Parathyroid adenoma (tissue), 2 donors: ENCODE measurements around the gene ACE.

ENCODE experiments used
- H2AFZ ChIP-seq: fragments of 300-600 bp; sonication (generic); one replicate; pipeline ENCODE4 v1.7.0; 2017; ENCODE audit warnings: antibody characterized with exemption, mild to moderate bottlenecking
- H3K27ac ChIP-seq: fragments of 300-600 bp; sonication (generic); one replicate; pipeline ENCODE4 v1.7.0; 2017
- H3K27me3 ChIP-seq: fragments of 300-600 bp; sonication (generic); one replicate; pipeline ENCODE4 v1.7.0; 2017; ENCODE audit warnings: low read length; ENCODE audit not compliant: control insufficient read depth, insufficient read depth
- H3K36me3 ChIP-seq: fragments of 300-600 bp; sonication (generic); one replicate; pipeline ENCODE4 v1.7.0; 2017; ENCODE audit warnings: low read length; ENCODE audit not compliant: control insufficient read depth, insufficient read depth
- H3K4me1 ChIP-seq: fragments of 300-600 bp; sonication (generic); one replicate; pipeline ENCODE4 v1.7.0; 2017; ENCODE audit warnings: control low read depth
- H3K4me2 ChIP-seq: fragments of 300-600 bp; sonication (generic); one replicate; pipeline ENCODE4 v1.7.0; 2017; ENCODE audit warnings: low read length
- H3K4me3 ChIP-seq: fragments of 300-600 bp; sonication (generic); one replicate; pipeline ENCODE4 v1.7.0; 2017; ENCODE audit warnings: low read depth, low read length
- H3K79me2 ChIP-seq: fragments of 300-600 bp; sonication (generic); one replicate; pipeline ENCODE4 v1.7.0; 2017; ENCODE audit warnings: control low read depth
- H3K9ac ChIP-seq: fragments of 300-600 bp; sonication (generic); one replicate; pipeline ENCODE4 v1.7.0; 2017; ENCODE audit warnings: mild to moderate bottlenecking
- H3K9me3 ChIP-seq: fragments of 300-600 bp; sonication (generic); one replicate; pipeline ENCODE4 v1.7.0; 2017; ENCODE audit warnings: low read length; ENCODE audit not compliant: control insufficient read depth
- TF ChIP-seq, protein P1 (sequence below): fragments of 300-600 bp; sonication (generic); IDR thresholded peaks from one replicate; pipeline ENCODE4 v1.7.0; 2017; ENCODE audit warnings: antibody characterized with exemption, mild to moderate bottlenecking
- donor health status: primary hyperparathyroidism.

Gene ACE

DNA sequence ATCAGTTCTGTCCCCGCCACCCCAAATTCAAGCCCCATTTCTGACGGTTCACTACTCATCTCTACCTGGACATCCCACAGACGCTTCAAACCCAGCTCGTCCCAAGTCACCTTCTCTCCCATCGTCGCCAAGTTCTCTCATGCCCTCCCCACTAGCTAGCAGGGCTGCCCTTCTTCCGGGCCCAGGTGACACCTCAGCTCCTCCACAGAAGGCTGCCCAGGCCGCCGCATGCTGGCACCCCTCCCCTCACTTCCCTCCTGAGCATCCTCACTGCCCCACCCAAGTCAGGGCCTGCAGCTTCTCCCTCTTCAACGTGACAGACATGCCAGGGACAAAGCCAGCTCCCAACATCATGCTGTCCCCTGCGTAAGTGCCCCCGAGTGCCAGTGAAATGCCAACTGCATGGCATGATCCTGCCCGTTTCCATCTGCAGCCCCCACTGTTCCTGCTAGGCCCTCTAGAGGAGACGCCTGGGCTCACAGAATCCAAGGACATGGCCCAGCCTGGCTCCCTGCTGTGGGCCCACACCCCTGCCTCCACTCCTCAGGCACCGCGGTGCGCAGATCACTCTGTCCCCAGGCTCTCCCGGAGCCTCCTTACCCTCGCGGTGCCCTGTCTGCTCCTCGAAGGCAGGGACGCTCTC is 36.6 kb upstream of the ACE start:
- TF ChIP-seq, protein P1, sequence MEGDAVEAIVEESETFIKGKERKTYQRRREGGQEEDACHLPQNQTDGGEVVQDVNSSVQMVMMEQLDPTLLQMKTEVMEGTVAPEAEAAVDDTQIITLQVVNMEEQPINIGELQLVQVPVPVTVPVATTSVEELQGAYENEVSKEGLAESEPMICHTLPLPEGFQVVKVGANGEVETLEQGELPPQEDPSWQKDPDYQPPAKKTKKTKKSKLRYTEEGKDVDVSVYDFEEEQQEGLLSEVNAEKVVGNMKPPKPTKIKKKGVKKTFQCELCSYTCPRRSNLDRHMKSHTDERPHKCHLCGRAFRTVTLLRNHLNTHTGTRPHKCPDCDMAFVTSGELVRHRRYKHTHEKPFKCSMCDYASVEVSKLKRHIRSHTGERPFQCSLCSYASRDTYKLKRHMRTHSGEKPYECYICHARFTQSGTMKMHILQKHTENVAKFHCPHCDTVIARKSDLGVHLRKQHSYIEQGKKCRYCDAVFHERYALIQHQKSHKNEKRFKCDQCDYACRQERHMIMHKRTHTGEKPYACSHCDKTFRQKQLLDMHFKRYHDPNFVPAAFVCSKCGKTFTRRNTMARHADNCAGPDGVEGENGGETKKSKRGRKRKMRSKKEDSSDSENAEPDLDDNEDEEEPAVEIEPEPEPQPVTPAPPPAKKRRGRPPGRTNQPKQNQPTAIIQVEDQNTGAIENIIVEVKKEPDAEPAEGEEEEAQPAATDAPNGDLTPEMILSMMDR = no peak
- Histone ChIP-seq H3K4me1 (peaks cover 87% of the 10 kb centered on the region), H3K9me3 (no peaks in the 10 kb centered on the region), H3K27ac (peak overlapping the region; percentile 98), H3K27me3 (no peaks in the 10 kb centered on the region), H3K4me2 (no peak overlapping the region), H2AFZ (no peak overlapping the region), H3K36me3 (no peaks in the 10 kb centered on the region), H3K4me3 (no peak overlapping the region), H3K79me2 (peaks cover 23% of the 10 kb centered on the region), H3K9ac (peak overlapping the region; percentile 49)

DNA sequence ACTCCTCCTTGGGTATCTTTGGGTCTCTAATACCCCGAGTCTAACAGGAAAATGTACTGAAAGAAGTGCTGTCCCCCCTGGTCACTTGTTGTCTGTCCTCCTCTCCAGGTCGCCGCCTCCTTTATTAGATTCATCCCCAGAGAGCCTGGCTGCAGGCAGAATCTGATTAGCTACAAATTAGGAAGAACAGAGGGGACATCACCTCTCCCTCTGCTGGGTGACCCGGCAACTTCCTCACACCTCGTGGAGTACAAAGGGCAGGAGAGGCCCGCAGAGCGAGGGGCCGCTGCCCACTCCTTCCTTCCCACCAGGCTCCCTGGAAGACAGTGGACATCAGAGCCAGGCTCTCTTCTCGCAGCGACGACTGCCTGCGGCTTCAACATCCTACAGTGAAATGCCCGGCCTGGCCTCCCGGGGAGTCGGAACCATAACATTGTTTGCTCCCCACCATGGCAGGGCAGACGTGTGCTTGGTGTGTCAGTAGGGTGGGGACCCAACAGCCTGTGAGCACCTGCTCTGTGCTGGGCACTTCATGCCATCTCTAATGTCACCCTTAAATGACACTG is 36.0 kb upstream of the ACE start:
- Histone ChIP-seq H3K9ac (peak overlapping the region; percentile 49), H3K4me3 (peak overlapping the region; percentile 9), H3K36me3 (no peaks in the 10 kb centered on the region), H3K9me3 (no peaks in the 10 kb centered on the region), H3K27me3 (no peaks in the 10 kb centered on the region), H3K79me2 (peaks cover 23% of the 10 kb centered on the region), H3K27ac (peak overlapping the region; percentile 98), H3K4me2 (peak overlapping the region; percentile 15), H2AFZ (no peak overlapping the region), H3K4me1 (peaks cover 82% of the 10 kb centered on the region)
- TF ChIP-seq, protein P1 = no peak

DNA sequence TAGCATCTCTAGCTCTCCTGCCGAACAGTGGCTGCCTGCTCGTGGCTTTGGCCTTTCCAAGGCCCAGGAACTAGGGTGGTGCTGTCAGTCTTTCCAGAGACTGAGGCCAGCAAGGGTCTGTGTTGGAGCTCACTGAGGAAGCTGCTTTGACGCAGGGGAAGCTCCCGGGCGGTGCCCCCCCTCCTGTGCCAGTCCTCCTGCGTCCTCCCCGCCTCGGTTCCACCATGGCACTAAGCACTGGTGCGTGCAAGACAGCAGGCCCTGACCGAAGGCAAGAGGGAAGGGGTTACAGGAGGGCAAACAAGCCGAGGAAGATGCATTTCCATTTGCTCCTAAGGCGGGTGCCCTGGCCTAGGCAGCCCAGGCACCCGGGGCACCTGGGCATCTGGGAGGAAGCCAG is 35.2 kb upstream of the ACE start:
- peak overlapping the region; percentile 98 for H3K27ac ChIP-seq
- H3K4me1 ChIP-seq = peaks cover 79% of the 10 kb centered on the region
- H3K36me3 ChIP-seq = no peaks in the 10 kb centered on the region
- H3K4me2 ChIP-seq = peak overlapping the region; percentile 15
- no peaks in the 10 kb centered on the region for H3K27me3 ChIP-seq
- TF ChIP-seq, protein P1 = no peak
- no peaks in the 10 kb centered on the region for H3K9me3 ChIP-seq
- peak overlapping the region; percentile 9 for H3K4me3 ChIP-seq
- H3K79me2 ChIP-seq = peaks cover 23% of the 10 kb centered on the region
- H2AFZ ChIP-seq = no peak overlapping the region
- peak overlapping the region; percentile 49 for H3K9ac ChIP-seq

DNA sequence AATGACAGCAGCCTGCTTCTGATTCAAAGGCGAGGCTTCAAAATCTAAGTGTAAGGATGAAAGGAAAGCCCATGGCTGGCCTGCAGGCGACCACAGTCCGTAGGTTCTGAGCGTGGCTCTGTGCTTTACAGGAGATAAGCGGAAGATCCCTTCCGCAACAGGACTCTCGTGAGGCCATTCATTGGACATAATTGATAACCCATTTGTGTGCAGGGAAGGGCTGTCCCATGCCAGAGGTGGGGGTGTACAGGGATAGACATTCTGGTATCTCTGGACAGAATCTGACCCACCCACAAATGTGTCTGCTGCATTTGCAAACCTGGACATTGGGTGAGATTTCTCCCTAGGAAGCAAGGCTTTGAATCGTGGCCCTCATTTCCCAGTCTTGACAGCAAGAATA is 34.8 kb upstream of the ACE start:
- peak overlapping the region; percentile 7 for H3K4me3 ChIP-seq
- TF ChIP-seq, protein P1 = no peak

More for the DNA sequence above, 34.8 kb upstream of the ACE start:
- Histone ChIP-seq H2AFZ (no peak overlapping the region), H3K4me1 (peaks cover 79% of the 10 kb centered on the region), H3K9me3 (no peaks in the 10 kb centered on the region), H3K4me2 (peak overlapping the region; percentile 15), H3K36me3 (no peaks in the 10 kb centered on the region), H3K9ac (no peak overlapping the region), H3K27me3 (no peaks in the 10 kb centered on the region), H3K79me2 (peaks cover 23% of the 10 kb centered on the region), H3K27ac (peak overlapping the region; percentile 98)
